NCI-H1048 (cell line): ENCODE data around the gene AKAP6.

Source experiments
- DNase-seq: peaks from one replicate; lab custom pipeline; 2025; lab: John Stamatoyannopoulos, UW

Gene AKAP6

DNA sequence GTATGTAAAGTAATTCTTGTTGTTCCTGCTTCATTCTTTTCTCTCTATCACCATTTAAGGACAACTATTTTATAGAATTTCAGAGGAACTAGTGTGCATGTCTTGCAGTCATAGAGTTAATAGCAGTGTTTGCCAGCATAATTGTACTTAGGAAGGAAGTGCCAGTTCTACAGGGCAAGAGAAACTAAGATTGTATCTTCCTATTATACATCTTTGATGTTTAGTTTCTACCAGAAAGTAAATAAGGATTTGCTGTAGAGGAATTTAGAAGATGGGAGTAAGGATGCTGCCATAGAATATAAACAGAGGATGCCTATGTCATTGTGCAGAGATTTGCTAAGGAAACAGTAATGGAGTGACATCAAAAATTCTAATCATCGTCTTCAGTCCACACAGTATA is 338.7 kb downstream of the AKAP6 start:
- DNase-seq = no peak

DNA sequence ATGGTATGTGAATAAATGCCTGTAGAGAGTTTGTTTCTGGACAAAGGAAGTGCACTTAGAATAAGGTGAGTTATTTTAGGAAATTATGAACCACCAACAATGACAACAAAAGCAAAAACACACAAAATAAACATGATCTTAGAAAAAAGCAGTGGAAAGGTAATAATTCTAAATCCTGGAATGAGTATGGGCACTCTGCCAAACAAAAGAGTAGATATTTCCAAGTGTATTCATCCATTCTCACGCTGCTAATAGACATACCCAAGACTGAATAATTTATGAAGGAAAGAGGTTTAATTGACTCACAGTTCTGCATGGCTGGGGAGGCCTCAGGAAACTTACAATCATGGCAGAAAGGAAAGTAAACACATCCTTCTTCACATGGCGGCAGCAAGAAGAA is 340.3 kb downstream of the AKAP6 start:
- DNase-seq = no peak

DNA sequence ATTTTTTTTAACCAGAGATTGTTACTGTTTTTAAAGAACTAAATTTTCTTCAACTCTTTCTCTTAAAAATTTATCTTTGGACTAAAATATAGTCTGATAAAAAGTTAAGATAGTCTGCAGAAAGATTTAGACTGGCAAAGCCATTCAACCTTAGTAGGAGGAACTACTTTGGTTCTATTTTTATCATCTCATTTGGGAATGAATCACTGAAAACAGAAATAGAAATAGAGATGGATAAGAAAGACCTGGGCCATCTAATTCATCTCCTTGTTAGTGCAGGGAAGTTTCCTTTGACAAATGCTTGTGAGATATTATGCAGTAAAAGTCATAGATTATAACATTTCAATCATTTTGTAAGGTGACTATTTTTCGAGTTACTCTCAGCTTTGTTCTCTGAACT is 346.3 kb downstream of the AKAP6 start:
- no peak for DNase-seq

DNA sequence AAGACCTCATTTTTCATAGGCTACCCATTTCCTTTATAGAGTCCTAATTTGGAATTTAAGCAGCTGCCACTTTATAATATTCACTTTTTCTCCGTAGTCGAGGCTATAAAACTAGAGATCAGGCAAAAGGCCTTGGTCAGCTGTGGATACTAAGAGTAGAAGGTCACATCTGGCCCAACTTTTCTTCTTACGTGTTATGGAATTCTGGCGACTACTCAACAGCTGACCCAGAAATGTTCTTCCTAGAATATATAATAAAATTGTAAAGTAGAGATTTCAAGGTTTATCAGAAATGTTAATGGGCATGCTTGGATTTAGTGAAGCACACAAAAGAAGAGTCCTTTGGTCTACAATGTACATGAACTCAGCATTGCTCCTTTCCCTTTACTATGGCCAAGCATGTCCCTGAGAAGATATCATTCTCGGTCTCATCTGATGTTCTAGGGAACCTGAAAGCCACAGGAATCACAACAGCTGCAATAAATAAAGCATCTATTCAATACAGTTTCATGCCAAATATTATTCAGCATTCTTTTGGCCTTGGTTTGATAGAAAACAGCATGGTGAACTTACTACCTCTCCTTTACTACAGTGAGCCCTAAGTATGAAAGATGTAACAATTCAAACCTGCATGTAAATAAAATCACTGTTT is 348.2 kb downstream of the AKAP6 start:
- no peak for DNase-seq

DNA sequence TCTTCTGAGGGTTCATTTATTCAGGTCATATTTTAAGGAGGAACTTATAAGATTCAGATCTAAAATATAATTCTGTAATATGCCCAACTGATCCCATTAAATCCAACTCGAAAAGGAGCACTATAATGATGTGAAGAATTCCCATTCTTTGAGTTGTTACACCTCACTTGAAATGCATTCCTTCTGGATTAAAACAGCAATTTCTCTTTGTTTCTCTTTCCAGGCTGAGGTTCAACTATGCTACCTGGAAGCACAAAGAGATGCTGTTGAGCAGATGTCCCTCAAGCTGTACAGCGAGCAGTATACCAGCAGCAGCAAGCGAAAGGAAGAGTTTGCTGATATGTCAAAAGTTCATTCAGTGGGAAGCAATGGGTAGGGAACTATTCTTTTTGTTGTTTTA is 349.0 kb downstream of the AKAP6 start:
- DNase-seq = no peak

DNA sequence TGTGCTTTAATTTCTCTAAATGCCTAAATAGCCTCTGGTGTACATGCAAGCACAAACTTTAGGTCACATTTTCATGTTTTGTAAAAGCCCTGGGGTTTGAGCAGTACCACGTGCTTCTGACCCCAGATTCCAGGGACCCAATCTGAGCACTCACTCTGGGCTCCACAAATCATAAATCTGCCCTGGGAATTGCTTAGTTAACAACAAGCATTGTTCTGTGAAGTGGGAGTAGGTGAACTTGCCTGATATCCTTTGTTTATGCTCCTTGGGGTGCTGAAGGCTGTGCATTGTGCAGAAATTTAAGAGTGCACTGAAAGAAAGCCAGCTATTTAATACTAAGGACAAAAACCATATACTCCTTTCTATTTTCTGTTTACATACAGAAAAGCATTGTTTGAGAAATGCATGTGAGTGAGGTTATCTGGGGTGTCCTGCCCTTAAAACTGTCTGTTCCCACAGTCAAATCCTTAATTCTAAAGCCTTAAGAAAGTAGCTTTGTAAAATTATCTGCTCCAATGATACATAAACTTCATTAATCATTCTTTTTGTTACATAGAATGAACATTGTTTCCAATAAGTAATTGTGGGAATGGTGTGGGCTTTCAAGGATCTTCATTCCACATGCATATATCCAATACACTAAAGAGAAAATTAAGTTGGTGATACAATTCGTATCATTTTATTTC is 351.0 kb downstream of the AKAP6 start:
- DNase-seq = no peak

DNA sequence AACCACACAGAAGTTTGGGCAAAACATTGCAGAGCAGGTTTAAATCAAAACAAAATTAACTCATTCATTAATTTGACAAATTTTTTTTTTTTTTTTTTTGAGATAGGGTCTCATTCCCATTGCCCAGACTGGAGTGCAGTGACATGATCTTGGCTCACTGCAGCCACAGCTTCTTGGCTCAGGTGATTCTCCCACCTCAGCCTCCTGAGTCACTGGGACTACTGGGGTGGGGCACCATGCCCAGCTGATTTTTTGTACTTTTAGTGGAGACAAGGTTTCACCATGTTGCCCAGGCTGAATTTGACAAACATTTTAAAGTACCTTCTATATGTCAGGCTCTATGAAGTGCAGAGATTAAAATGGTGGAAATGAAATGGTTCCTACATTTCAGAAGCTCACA is 352.5 kb downstream of the AKAP6 start:
- DNase-seq = no peak

DNA sequence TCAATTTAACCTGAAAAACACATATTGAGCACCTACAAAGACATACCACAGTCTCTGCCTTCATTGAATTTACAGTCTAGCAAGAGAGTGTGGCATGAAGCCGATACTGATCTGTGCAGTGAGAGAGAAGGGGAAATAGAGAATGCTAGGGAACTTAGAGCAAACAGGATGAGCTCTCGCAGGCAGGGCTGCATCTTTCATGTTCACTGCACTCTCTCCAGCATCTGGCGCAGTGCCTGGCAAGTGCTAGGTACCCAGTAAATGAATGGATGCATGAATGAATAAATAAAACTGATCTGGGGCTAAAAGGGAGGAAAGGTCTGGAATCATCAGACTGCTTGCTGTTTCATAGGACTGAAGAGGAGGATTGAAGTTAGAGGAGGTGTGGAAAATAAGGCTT is 353.1 kb downstream of the AKAP6 start:
- no peak for DNase-seq

DNA sequence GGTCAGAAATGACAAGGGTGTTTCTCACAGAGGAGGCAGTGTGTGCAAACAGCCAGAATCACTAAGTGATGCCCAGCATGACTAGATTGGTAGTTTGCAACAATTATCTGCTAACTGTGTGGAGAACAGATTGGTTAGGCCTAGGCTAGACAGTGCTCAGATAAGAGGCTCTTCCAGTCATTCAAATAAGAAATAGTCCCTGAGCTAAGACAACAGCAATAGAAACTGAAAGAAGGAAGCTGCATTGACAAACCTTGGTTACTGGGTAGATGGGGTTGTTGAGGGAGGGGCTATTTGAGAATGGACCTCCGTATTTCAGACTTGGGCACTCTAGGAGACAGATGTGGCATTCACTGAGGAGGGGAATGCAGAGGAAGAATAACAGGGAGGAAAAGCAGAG is 354.6 kb downstream of the AKAP6 start:
- no peak for DNase-seq

DNA sequence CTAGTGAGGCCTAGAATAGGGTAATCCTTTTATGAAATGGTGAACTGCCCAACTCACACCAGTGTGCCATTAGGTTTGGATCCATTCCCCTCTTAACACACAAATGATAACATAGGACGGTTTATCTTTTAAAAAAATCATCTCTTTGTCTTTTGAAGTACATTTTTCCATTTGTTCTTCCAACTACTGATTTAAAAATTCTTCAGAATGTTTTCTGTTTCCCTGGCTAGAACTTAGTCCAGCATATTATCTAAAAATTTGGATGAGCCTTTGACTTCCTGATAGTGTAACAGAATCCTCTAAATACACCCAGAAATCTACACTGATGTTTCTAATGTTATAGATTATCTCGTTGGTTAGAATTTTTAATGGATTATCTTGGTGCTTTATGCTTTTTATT is 359.8 kb downstream of the AKAP6 start:
- DNase-seq = no peak

DNA sequence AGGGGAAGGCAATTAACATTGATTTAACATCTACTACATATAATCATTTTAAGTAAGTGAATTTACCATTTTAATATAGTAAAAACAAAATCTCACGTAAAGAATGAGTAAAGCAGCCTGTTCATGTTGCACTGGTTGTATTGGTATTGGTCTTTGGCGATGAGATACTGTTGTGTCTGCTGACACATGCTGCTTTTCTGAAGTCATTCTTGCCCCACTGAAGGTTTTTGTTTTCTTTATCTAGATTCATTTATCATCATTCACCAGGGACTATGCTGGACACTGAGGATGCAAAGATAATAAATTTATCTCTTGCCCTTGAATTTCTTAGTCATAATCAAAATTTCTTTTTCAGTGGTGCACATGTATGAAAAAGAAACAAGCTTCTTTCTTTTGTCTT is 363.3 kb downstream of the AKAP6 start:
- DNase-seq = no peak

DNA sequence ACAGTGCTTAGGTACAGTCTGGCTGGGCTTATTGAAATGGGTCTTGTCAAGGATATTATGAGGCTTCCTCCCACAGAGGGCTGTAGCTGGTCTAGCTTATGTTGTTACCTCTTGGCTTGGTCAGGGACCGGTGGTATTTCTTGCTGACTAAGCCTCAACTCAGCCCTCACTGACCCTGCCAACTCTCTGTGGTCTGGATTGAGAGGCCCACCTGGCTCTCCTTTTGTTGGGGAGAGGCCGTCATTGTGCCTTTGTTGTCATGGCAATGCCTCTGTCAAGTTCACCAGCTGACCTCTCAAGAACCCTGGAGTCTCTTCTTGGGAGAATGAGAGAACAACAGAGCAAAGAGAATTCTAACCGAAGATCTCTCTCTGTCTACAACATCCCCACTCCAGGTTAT is 364.0 kb downstream of the AKAP6 start:
- DNase-seq = no peak

DNA sequence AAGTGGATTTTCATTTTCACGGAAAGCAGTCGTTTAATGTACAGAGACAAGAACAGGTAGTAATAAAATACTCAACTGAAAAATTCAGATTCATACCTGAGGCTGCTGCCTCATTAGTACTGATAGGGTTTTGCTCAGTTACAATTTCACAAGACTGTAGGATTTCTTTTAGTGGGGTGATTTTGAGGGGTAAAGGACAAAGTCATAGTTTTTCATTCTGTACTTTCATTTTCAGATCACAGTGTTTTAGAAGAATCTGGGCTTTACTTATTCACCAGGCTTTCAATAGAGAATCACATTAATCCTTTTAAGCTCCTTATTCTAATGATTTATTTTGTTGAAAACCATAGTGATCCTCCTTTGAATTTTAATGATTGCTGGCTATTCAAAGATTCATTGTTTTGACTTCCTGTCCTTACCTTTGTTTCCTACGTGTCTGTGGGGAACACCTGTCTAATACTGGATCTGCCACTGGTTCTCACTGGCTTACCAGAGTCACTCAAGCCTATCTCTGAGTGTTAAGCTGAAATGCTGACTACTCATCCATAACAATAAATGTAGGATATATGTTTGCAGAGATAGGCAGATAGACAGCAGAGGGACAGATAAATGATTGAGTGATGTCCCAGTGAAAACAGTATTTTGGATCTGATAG is 365.8 kb downstream of the AKAP6 start:
- DNase-seq = no peak

DNA sequence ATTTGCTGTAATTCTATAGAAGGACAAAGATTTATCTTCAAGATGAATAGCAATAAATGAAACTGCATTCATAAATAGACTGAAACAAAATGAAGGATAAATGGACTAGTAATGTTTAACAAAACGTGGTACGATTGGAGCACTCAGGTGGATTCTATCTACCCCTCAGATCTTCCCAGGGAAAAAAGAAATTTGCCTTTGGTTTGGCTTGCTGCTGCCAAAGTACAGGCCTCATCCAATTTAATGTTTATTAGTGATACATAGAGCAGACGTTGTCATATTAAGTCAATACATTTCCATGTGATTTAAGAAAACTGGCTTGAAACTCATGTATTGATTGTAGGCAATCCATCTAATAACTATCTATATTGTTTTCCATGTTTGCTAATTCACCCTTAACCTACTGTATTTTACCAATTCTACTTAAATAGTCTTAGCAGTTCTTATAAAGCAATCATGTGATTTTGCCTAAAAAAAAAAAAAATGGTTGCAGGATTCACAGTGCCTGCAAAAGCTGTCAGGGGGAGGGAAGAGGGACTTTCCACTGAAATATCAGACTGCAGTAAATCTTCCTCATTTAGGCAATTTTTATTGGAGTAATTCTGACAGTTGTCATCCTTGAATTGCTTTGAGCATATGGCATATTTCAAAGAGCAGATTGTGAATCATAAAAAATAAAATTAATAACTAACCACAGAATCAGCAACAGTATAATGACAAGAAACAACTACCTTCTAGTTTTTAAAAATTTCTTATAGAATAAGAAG is 367.4 kb downstream of the AKAP6 start:
- DNase-seq = no peak

DNA sequence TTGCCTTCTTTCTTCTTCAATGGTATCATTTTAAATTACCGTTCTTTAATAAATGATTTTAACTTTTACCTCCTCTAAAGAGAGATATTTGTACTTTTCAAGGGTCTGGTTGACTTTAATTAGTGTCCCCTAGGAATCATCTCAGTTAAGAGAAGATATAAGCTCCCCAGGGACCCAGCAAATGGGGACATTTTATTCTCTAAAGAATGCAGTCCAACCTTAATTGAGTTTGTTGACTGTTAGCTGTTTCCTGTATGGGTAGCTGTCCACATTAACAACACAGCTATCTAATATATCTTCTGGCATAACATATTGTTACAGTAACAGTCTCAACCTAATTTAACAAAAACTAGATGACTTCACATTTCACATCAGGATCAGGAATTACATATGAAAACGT is 368.0 kb downstream of the AKAP6 start:
- DNase-seq = no peak

DNA sequence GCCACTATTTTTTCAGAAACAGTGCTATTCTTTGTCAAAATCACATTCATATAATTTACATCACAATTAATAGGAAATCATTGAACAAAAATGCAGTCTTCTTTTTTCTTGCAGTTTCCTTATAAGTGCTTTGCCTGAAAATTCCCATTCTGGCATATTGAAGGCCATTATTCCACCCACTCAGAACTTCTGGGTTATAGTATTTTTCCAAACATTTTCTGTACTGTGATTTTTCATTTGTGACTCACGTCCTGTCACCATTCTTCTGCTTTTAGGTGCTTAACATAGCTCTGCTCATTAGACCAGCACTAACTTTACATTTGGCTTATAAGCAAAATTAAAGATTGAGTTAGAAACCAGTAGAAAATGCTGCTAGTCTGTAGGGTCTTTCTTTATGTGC is 368.6 kb downstream of the AKAP6 start:
- DNase-seq = no peak

DNA sequence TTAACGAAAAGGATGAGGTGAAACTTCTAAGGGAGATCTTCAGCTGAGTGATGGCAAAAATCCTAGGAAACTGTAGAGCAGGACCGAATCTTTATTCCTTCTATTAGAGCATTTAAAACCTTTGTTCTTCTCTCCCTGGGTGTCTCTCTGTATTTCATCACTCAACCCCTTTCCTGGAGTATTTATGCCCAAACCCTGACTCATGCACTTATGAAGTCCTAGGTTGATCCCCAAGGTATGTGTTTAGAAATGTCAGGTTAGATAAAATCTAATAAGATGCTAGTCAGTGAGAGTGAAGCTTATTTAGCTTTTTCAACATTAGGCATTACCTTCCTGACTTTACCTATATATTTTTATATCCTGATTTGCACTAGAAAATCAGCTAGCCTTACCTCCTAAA is 369.7 kb downstream of the AKAP6 start:
- DNase-seq = no peak

DNA sequence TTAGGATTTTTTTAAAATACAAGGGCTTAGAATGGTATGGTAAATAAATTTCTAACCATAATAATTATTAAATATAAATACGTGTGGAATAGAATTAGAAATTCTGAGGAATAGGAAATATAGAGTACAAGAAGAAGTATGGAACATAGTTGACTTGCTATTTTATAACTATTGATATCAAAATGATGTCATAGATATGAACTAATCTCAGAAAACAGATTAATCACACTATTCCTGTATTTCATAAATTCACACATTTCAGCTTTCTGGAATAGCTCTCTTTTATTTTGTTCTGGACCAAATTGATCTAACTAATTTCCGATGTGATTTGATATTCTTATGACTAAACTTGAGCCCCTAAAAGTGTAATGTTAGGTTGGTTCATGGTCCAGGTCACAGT is 372.4 kb downstream of the AKAP6 start:
- DNase-seq = no peak

DNA sequence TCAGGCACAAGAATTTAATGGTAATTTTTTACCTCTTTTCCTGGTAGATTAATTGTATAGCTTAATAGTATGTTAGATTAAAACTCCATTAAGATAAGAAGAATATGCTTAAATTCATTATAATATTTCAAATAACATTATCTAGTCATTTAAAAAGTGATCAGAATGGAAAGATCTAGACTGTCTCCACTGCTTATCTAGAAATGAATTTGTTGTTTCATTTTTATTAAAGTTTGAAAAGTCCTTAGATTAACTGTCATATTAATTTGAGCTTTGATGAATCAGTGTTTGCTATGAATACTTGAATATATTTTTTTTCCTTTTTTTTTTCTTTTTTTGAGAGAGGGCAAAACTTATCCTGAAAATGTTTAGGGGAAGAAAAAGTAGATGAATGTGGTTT is 373.0 kb downstream of the AKAP6 start:
- DNase-seq = no peak

DNA sequence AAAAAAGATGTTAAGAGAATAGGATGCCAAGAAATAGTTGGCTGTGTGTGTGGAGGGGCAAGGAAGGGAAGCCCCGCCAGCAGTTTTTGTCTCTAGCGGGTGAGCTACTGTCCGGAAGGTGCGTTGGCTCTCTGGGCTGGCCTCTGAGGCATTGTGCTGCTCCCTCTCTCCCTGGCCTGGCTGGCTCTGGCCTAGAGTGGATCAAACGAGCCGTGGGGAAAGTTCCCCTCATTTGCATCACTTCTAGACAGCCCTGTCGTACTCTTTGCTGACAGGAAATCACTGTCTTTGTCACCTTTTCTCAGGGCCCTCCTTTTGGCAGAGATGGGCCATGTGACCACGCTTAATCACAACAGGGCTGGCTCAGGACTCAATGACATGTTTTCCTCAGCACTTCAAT is 373.5 kb downstream of the AKAP6 start:
- no peak for DNase-seq

DNA sequence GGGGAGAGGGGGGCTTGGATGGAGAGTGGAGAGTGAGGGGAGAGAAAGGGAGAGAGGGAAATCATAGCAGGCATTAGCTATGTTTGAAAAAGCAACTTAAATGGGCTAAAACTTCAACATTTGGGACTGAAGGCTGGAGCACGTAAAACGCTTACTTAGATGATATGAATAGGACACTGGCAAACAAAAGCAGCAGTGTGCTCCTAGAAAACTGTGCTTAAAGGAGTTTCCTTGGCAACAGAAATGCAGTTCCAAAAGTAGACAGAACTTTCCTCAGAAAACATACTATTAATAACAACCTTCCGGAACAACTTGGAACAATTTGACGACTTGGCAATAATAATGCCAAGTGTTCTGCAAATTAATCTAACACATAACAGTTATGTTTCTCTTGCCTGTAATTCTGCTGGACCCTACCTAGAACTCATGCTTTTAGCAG is 374.1 kb downstream of the AKAP6 start:
- DNase-seq = no peak

DNA sequence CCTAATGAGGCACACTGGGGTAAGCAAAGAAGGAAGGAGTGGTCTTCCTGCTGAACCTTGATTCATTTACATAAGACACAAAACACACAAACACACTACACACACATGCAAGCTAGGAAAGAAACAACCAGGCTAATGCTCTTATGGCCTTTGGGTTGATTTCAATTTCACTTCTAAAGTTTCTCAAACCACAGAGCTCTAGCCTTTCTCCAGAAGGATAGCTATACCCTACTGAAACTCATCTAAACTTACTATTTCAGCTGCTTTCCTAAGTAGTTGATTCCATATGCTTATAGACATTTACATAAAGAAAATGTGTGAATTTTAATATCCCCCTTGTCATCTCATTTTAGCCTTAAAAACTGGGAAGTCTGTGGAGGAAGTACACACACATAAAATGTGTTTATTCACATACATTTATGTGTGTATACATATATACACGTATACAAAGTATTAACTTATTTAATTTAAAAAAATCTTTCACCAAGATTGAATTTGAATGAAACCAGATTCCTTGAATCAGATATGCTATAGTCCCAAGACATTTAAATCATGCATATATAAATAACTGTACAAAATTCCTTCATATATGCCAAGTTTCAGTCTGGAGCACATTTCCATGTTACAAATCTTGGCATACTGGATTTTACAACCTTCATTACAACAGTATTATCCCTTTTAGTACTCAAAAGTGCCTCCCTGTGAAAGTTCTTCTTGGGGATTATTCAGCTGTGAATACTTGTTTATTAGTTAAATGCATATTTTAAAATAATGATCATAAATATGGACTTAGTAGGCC is 377.8 kb downstream of the AKAP6 start:
- no peak for DNase-seq
